Peyer's patch (tissue), 4 donors: Measurements from ENCODE around the gene SERGEF. TPM values are rescaled to one million over a fixed set of nuclear protein-coding genes. Genes with fewer than 3 reads are reported as not detected.
A peak's percentile ranks its signal among the peaks of the same experiment; 100 is the strongest.

Experiments used
- DNase-seq, 3 donors: peaks; one replicate each; pipeline ENCODE4 v3.0.0-alpha.2; 2017 to 2019
- H3K27ac ChIP-seq, 4 donors: fragments of 200-600 bp; sonication (generic); one replicate each; pipeline ENCODE4 v1.5.1; 2016 to 2019
- H3K27me3 ChIP-seq, 2 donors: fragments of 200-600 bp; sonication (generic); one replicate each; pipeline ENCODE4 v1.5.1; 2019
- H3K36me3 ChIP-seq, 3 donors: fragments of 200-600 bp; sonication (generic); one replicate each; pipeline ENCODE4 v1.5.1; 2016 to 2019
- H3K4me1 ChIP-seq, 4 donors: fragments of 200-600 bp; sonication (generic); one replicate each; pipeline ENCODE4 v1.5.1; 2016 to 2019
- H3K4me3 ChIP-seq, 4 donors: fragments of 200-600 bp; sonication (generic); 1 replicate in 3 of 4; 2 replicates in 1 of 4; pipeline ENCODE4 v1.5.1; 2016 to 2019; ENCODE audit warnings: mild to moderate bottlenecking in 1 of 4
- H3K9me3 ChIP-seq, 4 donors: fragments of 200-600 bp; sonication (generic); one replicate each; pipeline ENCODE4 v1.5.1; 2016 to 2019; ENCODE audit warnings: mild to moderate bottlenecking in 1 of 4
- POLR2A ChIP-seq, 2 donors: fragments of 450-650 bp; IDR thresholded peaks; one replicate each; pipeline ENCODE4 v1.5.1; 2017; ENCODE audit warnings: antibody characterized with exemption in 2 of 2, mild to moderate bottlenecking in 2 of 2, moderate library complexity in 2 of 2
- total RNA-seq, 4 donors: library from RNA; depleted of rRNA; stranded (reverse); fragments of >200 nt; gene quantifications; one replicate each; pipeline ENCODE4 v1.1.0, GENCODE V29; 2016
- TF ChIP-seq, protein P1 (sequence below), 6 experiments: fragments of 450-650 bp in 4 of 6; fragments of 200-600 bp in 2 of 6; sonication (generic) in 1 of 6; IDR thresholded peaks; one replicate each; pipeline ENCODE4 v1.5.1; 2017 to 2019; ENCODE audit warnings: antibody characterized with exemption in 6 of 6, mild to moderate bottlenecking in 3 of 6, moderate library complexity in 1 of 6

The SERGEF gene
- total RNA-seq, 4 donors from 2014 or later = 19.4 to 40.4 (median 27.7) TPM

DNA sequence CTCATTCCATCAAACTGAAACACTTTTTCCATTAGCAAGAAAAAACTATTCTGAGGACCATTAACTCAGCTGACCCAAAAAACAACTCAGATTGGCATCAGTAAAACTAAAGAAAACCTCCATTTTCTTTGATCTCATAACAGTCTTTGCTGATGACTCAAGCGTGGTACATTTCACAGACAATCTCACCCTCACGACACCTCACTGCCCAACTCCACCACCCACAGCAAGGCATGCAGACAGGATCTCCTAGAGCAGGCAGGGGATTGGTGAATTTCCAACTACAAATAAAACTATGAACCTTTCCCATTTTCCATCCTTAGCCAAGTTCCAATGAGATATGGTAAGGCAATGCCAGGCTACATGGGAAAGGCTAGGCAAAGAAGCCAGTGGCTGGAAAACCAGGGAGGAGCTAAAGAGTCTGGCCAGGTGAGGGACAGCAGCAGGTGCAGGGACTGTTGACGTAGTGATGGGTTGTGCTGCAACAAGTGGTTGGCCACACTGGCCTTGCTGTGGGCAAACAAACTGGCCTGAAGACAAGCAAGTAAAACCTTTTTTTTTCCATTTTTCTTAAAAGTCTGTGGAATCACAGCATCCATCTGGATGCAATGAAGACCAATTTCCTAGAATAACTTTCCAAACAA is 97.2 kb downstream of the SERGEF start:
- TF ChIP-seq, protein P1, sequence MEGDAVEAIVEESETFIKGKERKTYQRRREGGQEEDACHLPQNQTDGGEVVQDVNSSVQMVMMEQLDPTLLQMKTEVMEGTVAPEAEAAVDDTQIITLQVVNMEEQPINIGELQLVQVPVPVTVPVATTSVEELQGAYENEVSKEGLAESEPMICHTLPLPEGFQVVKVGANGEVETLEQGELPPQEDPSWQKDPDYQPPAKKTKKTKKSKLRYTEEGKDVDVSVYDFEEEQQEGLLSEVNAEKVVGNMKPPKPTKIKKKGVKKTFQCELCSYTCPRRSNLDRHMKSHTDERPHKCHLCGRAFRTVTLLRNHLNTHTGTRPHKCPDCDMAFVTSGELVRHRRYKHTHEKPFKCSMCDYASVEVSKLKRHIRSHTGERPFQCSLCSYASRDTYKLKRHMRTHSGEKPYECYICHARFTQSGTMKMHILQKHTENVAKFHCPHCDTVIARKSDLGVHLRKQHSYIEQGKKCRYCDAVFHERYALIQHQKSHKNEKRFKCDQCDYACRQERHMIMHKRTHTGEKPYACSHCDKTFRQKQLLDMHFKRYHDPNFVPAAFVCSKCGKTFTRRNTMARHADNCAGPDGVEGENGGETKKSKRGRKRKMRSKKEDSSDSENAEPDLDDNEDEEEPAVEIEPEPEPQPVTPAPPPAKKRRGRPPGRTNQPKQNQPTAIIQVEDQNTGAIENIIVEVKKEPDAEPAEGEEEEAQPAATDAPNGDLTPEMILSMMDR (IDR thresholded peaks at IDR 0.05) = no peak
- no peak for TF ChIP-seq POLR2A (IDR thresholded peaks at IDR 0.05)
- no peak for DNase-seq
- Histone ChIP-seq H3K36me3 (no peaks in the 10 kb centered on the region), H3K27me3 (no peaks in the 10 kb centered on the region), H3K27ac (no peak overlapping the region), H3K4me1 (no peaks in the 10 kb centered on the region), H3K4me3 (no peak overlapping the region), H3K9me3 (no peaks in the 10 kb centered on the region)

DNA sequence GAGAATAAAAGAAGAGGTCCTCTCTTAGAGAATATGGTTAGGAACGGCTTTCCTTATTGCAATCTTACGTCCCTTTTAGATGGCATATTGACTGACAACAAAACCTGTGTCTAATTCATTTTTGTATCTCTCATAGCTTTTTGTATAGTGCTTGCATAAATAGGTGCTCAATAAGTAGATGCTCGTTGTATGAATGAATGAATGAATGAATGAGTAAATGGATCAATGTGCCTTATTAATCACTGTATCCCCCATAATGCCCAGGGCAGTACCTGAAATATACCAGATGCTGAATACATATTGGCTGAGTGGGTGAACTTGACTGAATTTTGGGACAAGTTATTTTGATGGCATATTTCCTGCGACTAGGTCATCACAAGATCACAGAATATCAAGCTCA is 97.9 kb downstream of the SERGEF start:
- Histone ChIP-seq H3K9me3 (no peaks in the 10 kb centered on the region), H3K27me3 (no peaks in the 10 kb centered on the region)

DNA sequence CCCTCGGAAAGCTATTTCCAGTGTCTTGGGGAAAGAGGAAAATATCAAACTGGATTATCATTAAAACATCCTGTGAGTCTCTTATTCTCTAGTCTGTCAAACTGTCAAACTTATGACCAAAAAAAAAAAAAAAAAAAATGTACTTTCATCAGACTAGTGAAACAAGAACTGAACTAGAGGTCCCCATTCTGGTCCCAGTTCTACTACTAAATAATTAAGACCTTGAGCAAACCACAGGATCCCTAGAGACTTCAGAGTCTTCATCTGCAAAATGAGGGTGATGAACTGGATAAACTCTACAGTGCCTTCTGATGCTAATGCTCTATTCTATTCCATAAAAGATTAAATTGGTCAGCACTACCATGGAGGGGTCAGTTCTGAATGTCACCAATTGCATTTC is 105.8 kb downstream of the SERGEF start:
- H3K27me3 ChIP-seq = no peaks in the 10 kb centered on the region
- no peaks in the 10 kb centered on the region for H3K9me3 ChIP-seq
- H3K36me3 ChIP-seq = no peaks in the 10 kb centered on the region
- no peak overlapping the region for H3K4me3 ChIP-seq
- H3K27ac ChIP-seq = no peak overlapping the region
- H3K4me1 ChIP-seq = no peaks in the 10 kb centered on the region
- TF ChIP-seq, protein P1 (IDR thresholded peaks at IDR 0.05) = no peak
- TF ChIP-seq POLR2A (IDR thresholded peaks at IDR 0.05) = no peak
- no peak for DNase-seq

More for the DNA sequence above, 97.9 kb downstream of the SERGEF start:
- no peak overlapping the region for H3K27ac ChIP-seq
- no peak overlapping the region for H3K4me3 ChIP-seq
- no peaks in the 10 kb centered on the region for H3K4me1 ChIP-seq
- H3K36me3 ChIP-seq = no peaks in the 10 kb centered on the region
- DNase-seq = no peak
- TF ChIP-seq, protein P1 (IDR thresholded peaks at IDR 0.05) = no peak
- TF ChIP-seq POLR2A (IDR thresholded peaks at IDR 0.05) = no peak

DNA sequence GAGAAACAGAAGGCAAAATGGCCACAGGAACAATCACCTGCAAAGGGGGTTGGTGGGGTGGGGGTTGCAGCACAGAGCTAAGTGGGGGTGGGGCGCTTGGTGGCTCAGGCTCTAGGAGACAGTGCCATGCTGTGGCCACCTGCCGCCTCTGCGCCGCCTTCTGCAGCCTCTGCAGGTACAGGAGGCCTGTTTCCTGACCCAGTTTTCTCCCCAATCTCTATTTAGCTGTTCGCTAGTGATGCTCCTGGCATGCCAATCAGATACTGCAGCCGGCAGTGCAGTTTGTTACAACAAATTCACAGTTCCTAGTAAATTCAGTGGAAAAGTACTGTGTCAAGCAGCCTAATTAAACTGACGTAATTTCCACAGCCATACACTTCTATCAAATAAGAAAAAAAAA is 106.4 kb downstream of the SERGEF start:
- TF ChIP-seq, protein P1 (IDR thresholded peaks at IDR 0.05) = peak in 1 of 6 experiments; percentile 16
- no peak for TF ChIP-seq POLR2A (IDR thresholded peaks at IDR 0.05)
- no peak for DNase-seq
- H3K36me3 ChIP-seq = no peaks in the 10 kb centered on the region

DNA sequence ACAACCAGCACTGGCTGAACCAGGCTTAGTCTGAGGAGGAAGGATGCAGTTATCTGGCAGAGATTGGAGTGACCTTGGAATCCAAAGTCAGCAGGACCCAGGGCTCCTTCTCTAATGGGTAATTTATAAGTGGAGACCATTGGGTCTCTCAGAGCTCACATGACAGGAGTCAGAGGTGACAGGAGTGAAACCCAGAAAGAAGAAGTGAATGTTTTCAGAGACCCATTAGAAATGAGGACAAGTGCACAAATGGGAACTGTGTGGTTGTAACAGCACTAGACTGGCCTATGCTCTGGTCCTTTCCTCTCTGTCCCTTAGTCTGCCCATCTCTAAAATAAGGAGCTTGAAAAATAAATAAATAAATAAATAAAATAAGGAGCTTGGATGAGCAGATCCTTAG is 107.4 kb downstream of the SERGEF start:
- no peak overlapping the region for H3K27ac ChIP-seq
- DNase-seq = no peak
- no peaks in the 10 kb centered on the region for H3K4me1 ChIP-seq
- H3K36me3 ChIP-seq = no peaks in the 10 kb centered on the region
- no peak overlapping the region for H3K4me3 ChIP-seq
- no peak for TF ChIP-seq POLR2A (IDR thresholded peaks at IDR 0.05)
- TF ChIP-seq, protein P1 (IDR thresholded peaks at IDR 0.05) = no peak
- no peaks in the 10 kb centered on the region for H3K9me3 ChIP-seq
- H3K27me3 ChIP-seq = no peaks in the 10 kb centered on the region

More for the DNA sequence above, 106.4 kb downstream of the SERGEF start:
- Histone ChIP-seq H3K4me3 (no peak overlapping the region), H3K27ac (no peak overlapping the region), H3K9me3 (no peaks in the 10 kb centered on the region), H3K27me3 (no peaks in the 10 kb centered on the region), H3K4me1 (no peaks in the 10 kb centered on the region)
